Measurements from ENCODE around the gene E2F3.

GRCh38 chr6:20377623-20378265 is 23.9 kb upstream of the E2F3 start:
- TF ChIP-seq CTCF (IDR thresholded peaks at IDR 0.05 in 2 of 3, conservative IDR thresholded peaks at IDR 0.05 in 1 of 3; ENCODE audit: borderline replicate concordance in 1 of 3, insufficient read depth in 1 of 3, low read depth in 2 of 3, low read length in 2 of 3) (no peak), POLR2A (IDR thresholded peaks at IDR 0.05; ENCODE audit: borderline replicate concordance, extremely low read depth, insufficient read depth, insufficient read length) (no peak), TCF7L2 (IDR thresholded peaks at IDR 0.05; ENCODE audit: borderline replicate concordance, extremely low read depth, insufficient read depth, insufficient read length) (no peak), EZH2phosphoT487 (IDR thresholded peaks at IDR 0.05; ENCODE audit: borderline replicate concordance) (no peak), ZNF274 (IDR thresholded peaks at IDR 0.05; ENCODE audit: low read depth, low read length) (no peak), ELF1 (IDR thresholded peaks at IDR 0.05; ENCODE audit: borderline replicate concordance, low read depth) (no peak), EZH2 (IDR thresholded peaks at IDR 0.05) (no peak), POLR2AphosphoS5 (IDR thresholded peaks at IDR 0.05; ENCODE audit: low read depth, low read length) (no peak), SIN3A (IDR thresholded peaks at IDR 0.05; ENCODE audit: low read depth) (no peak), JUND (IDR thresholded peaks at IDR 0.05) (no peak), CEBPB (IDR thresholded peaks at IDR 0.05; ENCODE audit: low read depth) (no peak), ZBTB33 (IDR thresholded peaks at IDR 0.05; ENCODE audit: extremely low read depth, insufficient replicate concordance, low read length) (no peak), FOSL1 (IDR thresholded peaks at IDR 0.05; ENCODE audit: low read depth) (no peak), ZFX (IDR thresholded peaks at IDR 0.05) (no peak)
